Activated CD8-positive, alpha-beta T cell treated with anti-CD3 and anti-CD28 coated beads, Interleukin-2, amount 10 ng/mL, durations not matched to agents 7 days and 5 days (primary cell): ENCODE results near the gene TDRD12. TPM values are rescaled to one million over a fixed set of nuclear protein-coding genes. Genes with fewer than 3 reads are reported as not detected.

Experiments
- ATAC-seq: fragments of 150-1000 bp; cut with Tn5 transposase; one replicate; pipeline ENCODE4 v1.10.0; 2021; ENCODE audit warnings: moderate library complexity
- CTCF ChIA-PET: fragments of 350-600 bp; sonication (Branson Sonifier 250); formaldehyde crosslinking; loops from one replicate; lab custom pipeline; 2021; ENCODE audit warnings: antibody characterized with exemption; lab: Charles Lee
- POLR2A ChIA-PET: fragments of 350-600 bp; sonication (Branson Sonifier 250); formaldehyde crosslinking; loops from one replicate; lab custom pipeline; 2021; ENCODE audit warnings: antibody characterized with exemption; lab: Charles Lee
- DNase-seq: peaks from one replicate; pipeline ENCODE4 v3.0.0-alpha.2; 2020
- H3K27ac Mint-ChIP-seq: one replicate; pipeline ENCODE4 v1.8.0; 2021; ENCODE audit warnings: mild to moderate bottlenecking, mixed read lengths
- H3K27me3 Mint-ChIP-seq: one replicate; pipeline ENCODE4 v1.8.0; 2021; ENCODE audit warnings: low read depth, mixed read lengths
- H3K36me3 Mint-ChIP-seq: one replicate; pipeline ENCODE4 v1.8.0; 2021; ENCODE audit warnings: low read depth, mixed read lengths
- H3K4me1 Mint-ChIP-seq: one replicate; pipeline ENCODE4 v1.8.0; 2021; ENCODE audit warnings: low read depth, mixed read lengths
- H3K4me3 Mint-ChIP-seq: one replicate; pipeline ENCODE4 v1.8.0; 2021; ENCODE audit warnings: mild to moderate bottlenecking, mixed read lengths
- H3K9me3 Mint-ChIP-seq: one replicate; pipeline ENCODE4 v1.8.0; 2022; ENCODE audit warnings: mixed read lengths; ENCODE audit not compliant: insufficient read depth
- total RNA-seq, 2 experiments: library from RNA; stranded (reverse); gene quantifications; one replicate each; pipeline ENCODE4 v1.2.3, GENCODE V29; 2021

Gene TDRD12
- total RNA-seq, 2 experiments from 2014 or later = 0.10 to 0.21 TPM

- POLR2A ChIA-PET = no interaction called here
- CTCF ChIA-PET = no interaction called here
- H3K4me3 Mint-ChIP-seq = no peak overlapping the region
- H3K9me3 Mint-ChIP-seq = no peaks in the 10 kb centered on the region
- H3K27me3 Mint-ChIP-seq = no peaks in the 10 kb centered on the region
- no peak overlapping the region for H3K27ac Mint-ChIP-seq
- ATAC-seq (no peak), DNase-seq (no peak)
- peaks cover 6% of the 10 kb centered on the region for H3K4me1 Mint-ChIP-seq
- no peaks in the 10 kb centered on the region for H3K36me3 Mint-ChIP-seq
Measured at GRCh38 chr19:32873247-32873959, 153.8 kb downstream of the TDRD12 start.

GRCh38 chr19:32874605-32875004 lies 155.0 kb downstream of the TDRD12 start:
- ChIA-PET CTCF (no interaction called here), POLR2A (no interaction called here)
- Mint-ChIP-seq H3K36me3 (no peaks in the 10 kb centered on the region), H3K27me3 (no peaks in the 10 kb centered on the region), H3K27ac (no peak overlapping the region), H3K9me3 (no peaks in the 10 kb centered on the region), H3K4me1 (peaks cover 6% of the 10 kb centered on the region), H3K4me3 (no peak overlapping the region)
- DNase-seq (no peak), ATAC-seq (no peak)

GRCh38 chr19:32875428-32875827 lies 155.9 kb downstream of the TDRD12 start:
- POLR2A ChIA-PET = no interaction called here
- Mint-ChIP-seq H3K36me3 (no peaks in the 10 kb centered on the region), H3K9me3 (no peaks in the 10 kb centered on the region), H3K27me3 (no peaks in the 10 kb centered on the region), H3K27ac (no peak overlapping the region), H3K4me3 (no peak overlapping the region), H3K4me1 (peaks cover 6% of the 10 kb centered on the region)
- ATAC-seq = no peak
- CTCF ChIA-PET = no interaction called here
- no peak for DNase-seq

- Mint-ChIP-seq H3K27ac (no peak overlapping the region), H3K4me1 (peaks cover 6% of the 10 kb centered on the region), H3K9me3 (no peaks in the 10 kb centered on the region), H3K36me3 (no peaks in the 10 kb centered on the region), H3K4me3 (no peak overlapping the region), H3K27me3 (no peaks in the 10 kb centered on the region)
- POLR2A ChIA-PET = no interaction called here
- ATAC-seq = no peak
- CTCF ChIA-PET = no interaction called here
- no peak for DNase-seq
Measured at GRCh38 chr19:32876236-32876918, 156.8 kb downstream of the TDRD12 start.

- Mint-ChIP-seq H3K4me1 (peaks cover 6% of the 10 kb centered on the region), H3K27me3 (no peaks in the 10 kb centered on the region), H3K36me3 (no peaks in the 10 kb centered on the region), H3K9me3 (no peaks in the 10 kb centered on the region), H3K27ac (no peak overlapping the region), H3K4me3 (no peak overlapping the region)
- ChIA-PET POLR2A (no interaction called here), CTCF (no interaction called here)
- DNase-seq (no peak), ATAC-seq (no peak)
Measured at GRCh38 chr19:32876919-32877285, 157.3 kb downstream of the TDRD12 start.

Other genes starting within 250 kb of the TDRD12 start
- 100 to 1,000 TPM; 147 to 159 TPM for gene PDCD5, start 138.6 kb upstream of the TDRD12 start, total RNA-seq
- gene ANKRD27, start 44.6 kb upstream of the TDRD12 start, total RNA-seq = 10 to 100 TPM; 45.1 to 45.3 TPM
- under 1 TPM; 0.34 to 0.37 TPM for gene RGS9BP, start 43.9 kb upstream of the TDRD12 start, total RNA-seq
- 10 to 100 TPM; 12.9 to 14.3 TPM for gene NUDT19, start 27.9 kb upstream of the TDRD12 start, total RNA-seq
- under 1 TPM; 0.10 to 0.58 TPM for gene SLC7A9, start 150.0 kb downstream of the TDRD12 start, total RNA-seq